HepG2 (cell line): ENCODE data around the gene MRO.

Experiments
- POLR2A ChIP-seq, 2 experiments: IDR thresholded peaks; 2 replicates each; pipeline ENCODE4 v1.6.1; 2011; ENCODE audit warnings: low read depth in 2 of 2, low read length in 2 of 2, mild to moderate bottlenecking in 1 of 2, moderate library complexity in 1 of 2; ENCODE audit not compliant: insufficient read depth in 1 of 2
- SP1 ChIP-seq, 2 experiments: fragments of 450-650 bp in 1 of 2; sonication (generic) in 1 of 2; formaldehyde crosslinking in 1 of 2; IDR thresholded peaks; 2 replicates each; pipeline versions ENCODE4 v1.4.0 to v1.6.1; 2016 to 2020; ENCODE audit warnings: missing genetic modification reagents in 1 of 2
- TEAD2 ChIP-seq: sonication (generic); formaldehyde crosslinking; IDR thresholded peaks from 2 replicates; pipeline ENCODE4 v1.9.0; 2021; ENCODE audit warnings: missing genetic modification reagents
- ZNF160 ChIP-seq: sonication (generic); formaldehyde crosslinking; IDR thresholded peaks from 2 replicates; pipeline ENCODE4 v1.8.0; 2022; ENCODE audit warnings: mild to moderate bottlenecking, inconsistent platforms, missing genetic modification reagents
- ZNF484 ChIP-seq: sonication (generic); formaldehyde crosslinking; IDR thresholded peaks from 2 replicates; pipeline ENCODE4 v1.5.1; 2020; ENCODE audit warnings: mild to moderate bottlenecking, low read depth, missing genetic modification reagents, borderline replicate concordance
- ZNF75D ChIP-seq: sonication (generic); formaldehyde crosslinking; IDR thresholded peaks from 2 replicates; pipeline ENCODE4 v1.8.1; 2023; ENCODE audit warnings: missing genetic modification reagents, mild to moderate bottlenecking, borderline replicate concordance
- ZSCAN20 ChIP-seq: sonication (generic); formaldehyde crosslinking; IDR thresholded peaks from 2 replicates; pipeline ENCODE4 v1.4.0; 2020; ENCODE audit warnings: missing genetic modification reagents, mild to moderate bottlenecking, borderline replicate concordance

- TF ChIP-seq POLR2A (IDR thresholded peaks at IDR 0.05; ENCODE audit: insufficient read depth in 1 of 2, low read depth in 2 of 2, low read length in 2 of 2) (no peak), SP1 (IDR thresholded peaks at IDR 0.05) (no peak), SP1 (CRISPR knock-in tag; IDR thresholded peaks at IDR 0.05) (no peak), ZSCAN20 (no peak), ZNF75D (no peak), ZNF484 (no peak), TEAD2 (CRISPR knock-in tag) (no peak), ZNF160 (CRISPR knock-in tag) (no peak)
Measured at GRCh38 chr18:50829644-50830043, 9.8 kb upstream of the MRO start.
